Neural cell (in vitro differentiated cells): ENCODE measurements around the gene HTR1A. TPM values are rescaled to one million over a fixed set of nuclear protein-coding genes. Genes with fewer than 3 reads are reported as not detected.

ENCODE experiments used
- H2AFZ ChIP-seq: fragments of 200-600, 300-800 bp; sonication (generic), shearing (Covaris generic); 2 replicates; pipeline ENCODE4 v1.6.0; 2014; ENCODE audit warnings: low read depth, mild to moderate bottlenecking, antibody characterized with exemption, low read length, moderate library complexity
- H3F3A ChIP-seq: fragments of 200-600 bp; shearing (Covaris generic); 2 replicates; pipeline ENCODE4 v1.6.1; 2016; ENCODE audit warnings: mild to moderate bottlenecking, moderate library complexity, mixed read lengths, antibody characterized with exemption, low read length; ENCODE audit not compliant: insufficient read depth, poor library complexity, severe bottlenecking
- H3K27ac ChIP-seq: fragments of 200-600, 300-800 bp; sonication (generic), shearing (Covaris generic); 2 replicates; pipeline ENCODE4 v1.5.1; 2014; ENCODE audit warnings: mild to moderate bottlenecking, low read length, moderate library complexity
- H3K27me3 ChIP-seq: fragments of 300-800, 200-600 bp; sonication (generic), shearing (Covaris generic); 2 replicates; pipeline ENCODE4 v1.6.0; 2014; ENCODE audit warnings: mild to moderate bottlenecking, low read depth, low read length, moderate library complexity; ENCODE audit not compliant: insufficient read depth
- H3K36me3 ChIP-seq: fragments of 300-800, 200-600 bp; sonication (generic), shearing (Covaris generic); 2 replicates; pipeline ENCODE4 v1.5.1; 2014; ENCODE audit warnings: mild to moderate bottlenecking, antibody characterized with exemption, low read length, moderate library complexity; ENCODE audit not compliant: insufficient read depth
- H3K4me2 ChIP-seq: fragments of 300-800, 200-600 bp; sonication (generic), shearing (Covaris generic); 2 replicates; pipeline ENCODE4 v1.6.0; 2014; ENCODE audit warnings: mild to moderate bottlenecking, low read length
- H3K4me3 ChIP-seq: fragments of 300-800, 200-600 bp; sonication (generic), shearing (Covaris generic); 2 replicates; pipeline ENCODE4 v1.5.1; 2014; ENCODE audit warnings: mild to moderate bottlenecking, low read length, moderate library complexity
- H3K79me2 ChIP-seq: fragments of 200-600 bp; shearing (Covaris generic); replicated peaks from 2 replicates; pipeline ENCODE4 v1.6.0; 2014; ENCODE audit warnings: mild to moderate bottlenecking, low read length, moderate library complexity; ENCODE audit not compliant: insufficient read depth
- H3K9ac ChIP-seq: fragments of 300-800, 200-600 bp; sonication (generic), shearing (Covaris generic); 2 replicates; pipeline ENCODE4 v1.6.1; 2016; ENCODE audit warnings: mild to moderate bottlenecking, low read length, mixed read lengths
- H3K9me2 ChIP-seq: fragments of 200-600 bp; shearing (Covaris generic); 2 replicates; pipeline ENCODE4 v1.6.1; 2016; ENCODE audit warnings: mild to moderate bottlenecking, low read length, mixed read lengths; ENCODE audit not compliant: insufficient read depth
- H3K9me3 ChIP-seq: fragments of 200-600, 300-800 bp; sonication (generic), shearing (Covaris generic); 2 replicates; pipeline ENCODE4 v1.6.1; 2016; ENCODE audit warnings: mild to moderate bottlenecking, mixed run types, low read length, moderate library complexity, mixed read lengths
- H4K20me1 ChIP-seq: fragments of 200-600 bp; shearing (Covaris generic); 2 replicates; pipeline ENCODE4 v1.6.1; 2016; ENCODE audit warnings: mild to moderate bottlenecking, mixed run types; ENCODE audit not compliant: insufficient read depth
- CTCF ChIP-seq: fragments of 450-650 bp; IDR thresholded peaks from 2 replicates; pipeline ENCODE4 v1.5.1; 2014; ENCODE audit warnings: antibody characterized with exemption, mild to moderate bottlenecking, moderate library complexity; ENCODE audit not compliant: poor library complexity, severe bottlenecking
- EP300 ChIP-seq: fragments of 450-650 bp; conservative IDR thresholded peaks from 2 replicates; pipeline ENCODE4 v1.6.1; 2014; ENCODE audit warnings: antibody characterized with exemption, mild to moderate bottlenecking, moderate library complexity; ENCODE audit not compliant: poor library complexity, severe bottlenecking
- EZH2 ChIP-seq: fragments of 200-600, 300-800 bp; shearing (Covaris generic), sonication (generic); IDR thresholded peaks from 2 replicates; pipeline ENCODE4 v1.6.1; 2014; ENCODE audit warnings: antibody characterized with exemption, low read length, borderline replicate concordance, mild to moderate bottlenecking; ENCODE audit not compliant: insufficient read depth, poor library complexity, severe bottlenecking
- MXI1 ChIP-seq: fragments of 450-650 bp; conservative IDR thresholded peaks from 2 replicates; pipeline ENCODE4 v1.6.1; 2014; ENCODE audit warnings: antibody characterized with exemption, mild to moderate bottlenecking; ENCODE audit not compliant: poor library complexity, severe bottlenecking
- POLR2AphosphoS5 ChIP-seq: IDR thresholded peaks from 2 replicates; pipeline ENCODE4 v1.6.1; 2012
- RAD21 ChIP-seq: fragments of 450-650 bp; conservative IDR thresholded peaks from 2 replicates; pipeline ENCODE4 v1.6.1; 2014; ENCODE audit warnings: antibody characterized with exemption, mild to moderate bottlenecking, moderate library complexity
- REST ChIP-seq: IDR thresholded peaks from 2 replicates; pipeline ENCODE4 v1.6.1; 2012; ENCODE audit warnings: borderline replicate concordance
- SMC3 ChIP-seq: fragments of 450-650 bp; conservative IDR thresholded peaks from 2 replicates; pipeline ENCODE4 v1.6.1; 2014; ENCODE audit warnings: antibody characterized with exemption, mild to moderate bottlenecking, moderate library complexity; ENCODE audit not compliant: poor library complexity
- TAF1 ChIP-seq: IDR thresholded peaks from 2 replicates; pipeline ENCODE4 v1.6.1; 2012; ENCODE audit warnings: low read depth
- polyA plus RNA-seq: library from polyadenylated mRNA; depleted of rRNA; stranded (reverse); fragments of >200 nt; gene quantifications from 2 replicates; pipeline ENCODE4 v1.2.3, GENCODE V29; 2014

The HTR1A gene
- polyA plus RNA-seq, 1 donor from 2014 or later, result not detected

- H3F3A ChIP-seq, result no peaks in the 10 kb centered on the region
Observed at GRCh38 chr5:64000096-64000495, 37.9 kb upstream of the HTR1A start.

GRCh38 chr5:63987053-63987452 is 24.8 kb upstream of the HTR1A start:
- Histone ChIP-seq H3K27me3 (no peaks in the 10 kb centered on the region), H3K27ac (no peak overlapping the region), H2AFZ (no peak overlapping the region), H3K36me3 (no peaks in the 10 kb centered on the region), H3K4me3 (no peak overlapping the region), H3K9me3 (no peaks in the 10 kb centered on the region), H3K4me2 (no peak overlapping the region), H3K9ac (no peak overlapping the region), H3K9me2 (no peaks in the 10 kb centered on the region), H4K20me1 (no peaks in the 10 kb centered on the region), H3K79me2 (no peaks in the 10 kb centered on the region), H3F3A (no peaks in the 10 kb centered on the region)
- TF ChIP-seq EP300 (no peak), REST (no peak), POLR2AphosphoS5 (no peak), CTCF (no peak), RAD21 (no peak), EZH2 (no peak)

More at GRCh38 chr5:64000096-64000495, 37.9 kb upstream of the HTR1A start:
- H3K9ac ChIP-seq, result no peak overlapping the region
- no peak overlapping the region for H3K4me2 ChIP-seq
- no peaks in the 10 kb centered on the region for H3K36me3 ChIP-seq
- H3K79me2 ChIP-seq, result no peaks in the 10 kb centered on the region
- H4K20me1 ChIP-seq, result no peaks in the 10 kb centered on the region
- no peaks in the 10 kb centered on the region for H3K9me2 ChIP-seq
- no peaks in the 10 kb centered on the region for H3K9me3 ChIP-seq
- H3K4me3 ChIP-seq, result no peak overlapping the region
- H3K27ac ChIP-seq, result no peak overlapping the region
- TF ChIP-seq EP300 (no peak), POLR2AphosphoS5 (no peak), SMC3 (no peak), REST (no peak), CTCF (no peak), RAD21 (no peak), TAF1 (no peak), EZH2 (no peak), MXI1 (no peak)
- no peaks in the 10 kb centered on the region for H3K27me3 ChIP-seq
- no peak overlapping the region for H2AFZ ChIP-seq
